RCC 7860 (cell line): ENCODE data around the gene NDUFAF3.
A peak's percentile ranks its signal among the peaks of the same experiment; 100 is the strongest.
"Not testable (repeated sequence)": the region's sequence is repeated elsewhere in the genome, so short reads cannot be mapped to it uniquely, and the experiment has no call there.

ENCODE experiments used
- DNase-seq: peaks from one replicate; pipeline ENCODE4 v3.0.0-alpha.2; 2015; ENCODE audit warnings: low spot score
- FAIRE-seq: peaks from 2 replicates; lab custom pipeline; 2012; peaks lifted over from hg19 to GRCh38; lab: Jason Lieb, UNC

The NDUFAF3 gene

GRCh38 chr3:48999085-48999858, 22.6 kb upstream of the NDUFAF3 start:
- FAIRE-seq (no peak), DNase-seq (no peak)

- DNase-seq (no peak), FAIRE-seq (no peak)
Measured at GRCh38 chr3:49001155-49001554, 20.8 kb upstream of the NDUFAF3 start.

- DNase-seq (no peak), FAIRE-seq (no peak)
Measured at GRCh38 chr3:49004352-49005302, 17.3 kb upstream of the NDUFAF3 start.

GRCh38 chr3:49005303-49005680, 16.6 kb upstream of the NDUFAF3 start:
- DNase-seq (no peak), FAIRE-seq (no peak)

- FAIRE-seq = no peak
- no peak for DNase-seq
Measured at GRCh38 chr3:49005998-49006397, 15.9 kb upstream of the NDUFAF3 start.

- DNase-seq (no peak), FAIRE-seq (no peak)
Measured at GRCh38 chr3:49006408-49007067, 15.4 kb upstream of the NDUFAF3 start.

- FAIRE-seq (peak; percentile 65), DNase-seq (peak; percentile 94)
Measured at GRCh38 chr3:49007068-49007770, 14.7 kb upstream of the NDUFAF3 start, which contains the start of gene WDR6. Gene WDR6 (plus strand): TSS chr3:49007391. CDS start chr3:49007432, 41 bp downstream.

GRCh38 chr3:49007771-49008528, 14.0 kb upstream of the NDUFAF3 start:
- FAIRE-seq = no peak
- DNase-seq = peak; percentile 62

- DNase-seq, FAIRE-seq: not testable (repeated sequence)
Measured at GRCh38 chr3:49008627-49009026, 13.3 kb upstream of the NDUFAF3 start.

- FAIRE-seq (no peak), DNase-seq (no peak)
Measured at GRCh38 chr3:49009396-49009795, 12.5 kb upstream of the NDUFAF3 start.

GRCh38 chr3:49012441-49013017, 9.4 kb upstream of the NDUFAF3 start:
- no peak for DNase-seq
- no peak for FAIRE-seq

GRCh38 chr3:49013113-49013737, 8.7 kb upstream of the NDUFAF3 start:
- FAIRE-seq (no peak), DNase-seq (no peak)

GRCh38 chr3:49013738-49014660, 7.9 kb upstream of the NDUFAF3 start:
- FAIRE-seq (no peak), DNase-seq (no peak)

GRCh38 chr3:49015072-49015471, 6.8 kb upstream of the NDUFAF3 start:
- FAIRE-seq = no peak
- no peak for DNase-seq

GRCh38 chr3:49015765-49016164, 6.2 kb upstream of the NDUFAF3 start:
- no peak for FAIRE-seq
- no peak for DNase-seq

- DNase-seq (no peak), FAIRE-seq (no peak)
Measured at GRCh38 chr3:49016414-49017228, 5.3 kb upstream of the NDUFAF3 start.
